ENCODE results near the gene ASH1L.

The ASH1L gene

GRCh38 chr1:155326631-155327037, 236.0 kb downstream of the ASH1L start (continued):
- no peak for TF ChIP-seq TSHZ2 (CRISPR knock-in tag; IDR thresholded peaks at IDR 0.05)
- TF ChIP-seq ZNF565 (CRISPR knock-in tag; conservative IDR thresholded peaks at IDR 0.05; ENCODE audit: low read depth) = no peak
- TF ChIP-seq PATZ1 (CRISPR knock-in tag; IDR thresholded peaks at IDR 0.05; ENCODE audit: borderline replicate concordance) = no peak
- TF ChIP-seq RARB (CRISPR knock-in tag; IDR thresholded peaks at IDR 0.05) = no peak
- TF ChIP-seq CSDC2 (CRISPR knock-in tag; IDR thresholded peaks at IDR 0.05) = no peak
- TF ChIP-seq ESRRG (CRISPR knock-in tag; IDR thresholded peaks at IDR 0.05) = no peak

- ATAC-seq = no peak
- TF ChIP-seq ZNF565 (CRISPR knock-in tag; conservative IDR thresholded peaks at IDR 0.05; ENCODE audit: low read depth) (no peak), GLIS3 (CRISPR knock-in tag; IDR thresholded peaks at IDR 0.05) (no peak), ZNF70 (CRISPR knock-in tag; IDR thresholded peaks at IDR 0.05) (no peak), CREB5 (CRISPR knock-in tag; IDR thresholded peaks at IDR 0.05; ENCODE audit: low read depth) (no peak), RARB (CRISPR knock-in tag; IDR thresholded peaks at IDR 0.05) (no peak)
These were observed 236.5 kb downstream of the ASH1L start for GRCh38 chr1:155326020-155326526.

- TF ChIP-seq CREB5 (CRISPR knock-in tag; IDR thresholded peaks at IDR 0.05; ENCODE audit: low read depth) (no peak), GLIS3 (CRISPR knock-in tag; IDR thresholded peaks at IDR 0.05) (no peak), TOX (CRISPR knock-in tag; IDR thresholded peaks at IDR 0.05; ENCODE audit: borderline replicate concordance) (no peak)
- no peak for ATAC-seq
These were observed 237.1 kb downstream of the ASH1L start for GRCh38 chr1:155325603-155325893.

- TF ChIP-seq POU6F1 (CRISPR knock-in tag; IDR thresholded peaks at IDR 0.05; ENCODE audit: borderline replicate concordance, low read depth) (no peak), GLIS3 (CRISPR knock-in tag; IDR thresholded peaks at IDR 0.05) (no peak), ZNF565 (CRISPR knock-in tag; conservative IDR thresholded peaks at IDR 0.05; ENCODE audit: low read depth) (no peak), TSHZ2 (CRISPR knock-in tag; IDR thresholded peaks at IDR 0.05) (no peak), RARB (CRISPR knock-in tag; IDR thresholded peaks at IDR 0.05) (no peak), BACH2 (CRISPR knock-in tag; IDR thresholded peaks at IDR 0.05; ENCODE audit: borderline replicate concordance) (no peak), CSRNP3 (CRISPR knock-in tag; IDR thresholded peaks at IDR 0.05) (no peak), ZNF8 (CRISPR knock-in tag; IDR thresholded peaks at IDR 0.05) (no peak)
- peak; percentile 19 for ATAC-seq
These were observed 237.6 kb downstream of the ASH1L start for GRCh38 chr1:155324717-155325602.

All from SK-N-SH treated with all-trans-retinoic acid at 6 μM for 48 hours (cell line).